WTC11 (cell line): ENCODE measurements around the gene ASCL2. TPM values are rescaled to one million over a fixed set of nuclear protein-coding genes. Genes with fewer than 3 reads are reported as not detected.

ENCODE experiments used
- ATAC-seq: fragments of 200-7000 bp; cut with Tn5 transposase; 2 replicates; pipeline ENCODE4 v1.10.0; 2021; ENCODE audit warnings: mild to moderate bottlenecking, moderate library complexity
- CTCF ChIA-PET: fragments of 300-600 bp; sonication (Branson Sonifier 250); formaldehyde crosslinking; loops from one replicate; lab custom pipeline; 2021; ENCODE audit warnings: antibody characterized with exemption; lab: Charles Lee
- POLR2A ChIA-PET: fragments of 350-600 bp; sonication (Branson Sonifier 250); formaldehyde crosslinking; loops from one replicate; lab custom pipeline; 2021; ENCODE audit warnings: antibody characterized with exemption; lab: Charles Lee
- DNase-seq: peaks from one replicate; pipeline ENCODE4 v3.0.0; 2021; ENCODE audit warnings: low spot score
- H3K27ac Mint-ChIP-seq: 2 replicates; pipeline ENCODE4 v1.8.0; 2021; ENCODE audit warnings: mixed read lengths
- H3K27me3 Mint-ChIP-seq: 2 replicates; pipeline ENCODE4 v1.8.0; 2021; ENCODE audit warnings: low read depth, mild to moderate bottlenecking, moderate library complexity, mixed read lengths
- H3K36me3 Mint-ChIP-seq: 2 replicates; pipeline ENCODE4 v1.8.0; 2021; ENCODE audit warnings: mixed read lengths
- H3K4me1 Mint-ChIP-seq: 2 replicates; pipeline ENCODE4 v1.8.0; 2022; ENCODE audit warnings: mixed read lengths
- H3K4me3 Mint-ChIP-seq: 2 replicates; pipeline ENCODE4 v1.8.0; 2021; ENCODE audit warnings: mild to moderate bottlenecking, moderate library complexity, mixed read lengths
- H3K9me3 Mint-ChIP-seq: 2 replicates; pipeline ENCODE4 v1.8.0; 2021; ENCODE audit warnings: mixed read lengths
- ATF1 ChIP-seq: sonication (generic); formaldehyde crosslinking; IDR thresholded peaks from 2 replicates; pipeline ENCODE4 v1.8.1; 2023; ENCODE audit warnings: mild to moderate bottlenecking, moderate library complexity, missing genetic modification reagents
- FOXK1 ChIP-seq: sonication (generic); formaldehyde crosslinking; IDR thresholded peaks from 2 replicates; pipeline ENCODE4 v1.8.0; 2022; ENCODE audit warnings: mild to moderate bottlenecking, moderate library complexity, missing genetic modification reagents
- NFE2L1 ChIP-seq: sonication (generic); formaldehyde crosslinking; IDR thresholded peaks from 2 replicates; pipeline ENCODE4 v1.8.1; 2023; ENCODE audit warnings: missing genetic modification reagents
- RORB ChIP-seq: fragments of 250-450 bp; sonication (Bioruptor Pico); IDR thresholded peaks from 2 replicates; pipeline ENCODE4 v1.9.0; 2021; ENCODE audit warnings: mild to moderate bottlenecking
- SMAD3 ChIP-seq: sonication (generic); formaldehyde crosslinking; IDR thresholded peaks from 2 replicates; pipeline ENCODE4 v1.8.0; 2022; ENCODE audit warnings: missing genetic modification reagents, mild to moderate bottlenecking, borderline replicate concordance
- ZBTB21 ChIP-seq: sonication (generic); formaldehyde crosslinking; IDR thresholded peaks from 2 replicates; pipeline ENCODE4 v1.8.1; 2023; ENCODE audit warnings: mild to moderate bottlenecking, missing genetic modification reagents, borderline replicate concordance
- ZNF232 ChIP-seq: sonication (generic); formaldehyde crosslinking; IDR thresholded peaks from 2 replicates; pipeline ENCODE4 v1.8.0; 2022; ENCODE audit warnings: mild to moderate bottlenecking, missing genetic modification reagents
- ZNF263 ChIP-seq: sonication (generic); formaldehyde crosslinking; IDR thresholded peaks from 2 replicates; pipeline ENCODE4 v1.8.1; 2022; ENCODE audit warnings: low read depth, mild to moderate bottlenecking, moderate library complexity, missing genetic modification reagents
- ZNF396 ChIP-seq: fragments of 250-450 bp; sonication (Bioruptor Pico); IDR thresholded peaks from 2 replicates; pipeline ENCODE4 v1.8.0; 2021; ENCODE audit warnings: mild to moderate bottlenecking, moderate library complexity, borderline replicate concordance
- total RNA-seq: library from RNA; stranded (reverse); gene quantifications from 3 replicates; pipeline ENCODE4 v1.2.3, GENCODE V29; 2021
- TF ChIP-seq, protein P1 (sequence below): sonication (generic); formaldehyde crosslinking; IDR thresholded peaks from 2 replicates; pipeline ENCODE4 v1.8.1; 2023; ENCODE audit warnings: mild to moderate bottlenecking, missing genetic modification reagents
- TF ChIP-seq, protein P2 (sequence below): sonication (generic); formaldehyde crosslinking; IDR thresholded peaks from 2 replicates; pipeline ENCODE4 v1.8.0; 2023; ENCODE audit warnings: missing genetic modification reagents, mild to moderate bottlenecking, borderline replicate concordance
- TF ChIP-seq, protein P3 (sequence below): sonication (generic); formaldehyde crosslinking; conservative IDR thresholded peaks from 2 replicates; pipeline ENCODE4 v1.8.1; 2023; ENCODE audit warnings: mild to moderate bottlenecking, low read depth, missing genetic modification reagents, moderate library complexity
- TF ChIP-seq, protein P4 (sequence below): sonication (generic); formaldehyde crosslinking; IDR thresholded peaks from 2 replicates; pipeline ENCODE4 v1.8.1; 2023; ENCODE audit warnings: mild to moderate bottlenecking, moderate library complexity, missing genetic modification reagents

ASCL2 gene
- total RNA-seq, 1 experiment from 2014 or later = 0.24 TPM

DNA sequence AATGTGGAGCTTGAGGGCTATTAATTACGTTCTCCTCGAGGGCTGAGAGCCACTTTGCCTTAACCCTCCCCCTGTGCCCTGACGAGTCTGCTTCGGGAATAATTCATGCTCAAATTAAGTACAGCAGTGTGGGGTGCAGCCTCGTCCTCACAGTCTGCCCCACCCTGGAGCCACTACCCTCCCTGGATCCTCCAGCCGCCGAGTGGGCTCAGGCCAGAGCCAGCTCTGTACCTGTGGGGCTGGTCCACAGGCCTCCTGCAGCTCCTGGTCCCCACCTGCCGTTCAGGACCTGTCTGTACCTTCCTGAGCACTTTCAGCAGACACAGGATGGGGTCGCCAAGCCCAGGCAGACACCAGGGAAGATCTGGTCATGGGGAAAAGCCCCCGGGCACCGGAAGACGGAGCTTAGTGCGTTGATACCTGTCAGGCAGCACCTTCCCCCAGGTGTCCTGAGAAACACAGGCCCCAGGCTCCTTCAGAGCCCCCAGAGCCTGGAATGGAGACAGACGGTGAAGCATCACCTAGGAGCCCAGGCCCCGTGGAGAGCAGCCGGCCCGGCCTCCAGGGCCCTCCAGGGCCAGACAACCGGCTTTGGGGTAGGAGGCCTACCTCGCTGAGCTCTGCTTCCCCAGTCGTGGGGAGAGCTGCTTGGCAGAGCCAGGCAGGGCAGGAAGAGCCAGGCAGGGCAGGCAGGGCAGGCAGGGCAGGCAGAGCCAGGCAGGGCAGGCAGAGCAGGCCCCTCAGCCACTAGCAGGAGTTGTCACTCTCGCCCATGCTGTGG is 41.2 kb upstream of the ASCL2 start:
- Mint-ChIP-seq H3K27ac (no peak overlapping the region), H3K36me3 (no peaks in the 10 kb centered on the region), H3K27me3 (no peaks in the 10 kb centered on the region), H3K4me1 (no peaks in the 10 kb centered on the region), H3K4me3 (no peak overlapping the region), H3K9me3 (no peaks in the 10 kb centered on the region)
- POLR2A ChIA-PET = no interaction called here
- ATAC-seq (no peak), DNase-seq (no peak)
- CTCF ChIA-PET = interaction anchor here (1.0 to 3.8 kb wide), 2 partner anchors 109 to 114 kb away, joined by 3 to 29 read pairs; no protein-coding TSS in a partner anchor
- TF ChIP-seq RORB (CRISPR knock-in tag) = no peak
- TF ChIP-seq, protein P1, sequence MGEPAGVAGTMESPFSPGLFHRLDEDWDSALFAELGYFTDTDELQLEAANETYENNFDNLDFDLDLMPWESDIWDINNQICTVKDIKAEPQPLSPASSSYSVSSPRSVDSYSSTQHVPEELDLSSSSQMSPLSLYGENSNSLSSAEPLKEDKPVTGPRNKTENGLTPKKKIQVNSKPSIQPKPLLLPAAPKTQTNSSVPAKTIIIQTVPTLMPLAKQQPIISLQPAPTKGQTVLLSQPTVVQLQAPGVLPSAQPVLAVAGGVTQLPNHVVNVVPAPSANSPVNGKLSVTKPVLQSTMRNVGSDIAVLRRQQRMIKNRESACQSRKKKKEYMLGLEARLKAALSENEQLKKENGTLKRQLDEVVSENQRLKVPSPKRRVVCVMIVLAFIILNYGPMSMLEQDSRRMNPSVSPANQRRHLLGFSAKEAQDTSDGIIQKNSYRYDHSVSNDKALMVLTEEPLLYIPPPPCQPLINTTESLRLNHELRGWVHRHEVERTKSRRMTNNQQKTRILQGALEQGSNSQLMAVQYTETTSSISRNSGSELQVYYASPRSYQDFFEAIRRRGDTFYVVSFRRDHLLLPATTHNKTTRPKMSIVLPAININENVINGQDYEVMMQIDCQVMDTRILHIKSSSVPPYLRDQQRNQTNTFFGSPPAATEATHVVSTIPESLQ (CRISPR knock-in tag) = no peak
- TF ChIP-seq NFE2L1 (CRISPR knock-in tag) = no peak
- no peak for TF ChIP-seq ZBTB21
- no peak for TF ChIP-seq ZNF263 (CRISPR knock-in tag)
- TF ChIP-seq, protein P2, sequence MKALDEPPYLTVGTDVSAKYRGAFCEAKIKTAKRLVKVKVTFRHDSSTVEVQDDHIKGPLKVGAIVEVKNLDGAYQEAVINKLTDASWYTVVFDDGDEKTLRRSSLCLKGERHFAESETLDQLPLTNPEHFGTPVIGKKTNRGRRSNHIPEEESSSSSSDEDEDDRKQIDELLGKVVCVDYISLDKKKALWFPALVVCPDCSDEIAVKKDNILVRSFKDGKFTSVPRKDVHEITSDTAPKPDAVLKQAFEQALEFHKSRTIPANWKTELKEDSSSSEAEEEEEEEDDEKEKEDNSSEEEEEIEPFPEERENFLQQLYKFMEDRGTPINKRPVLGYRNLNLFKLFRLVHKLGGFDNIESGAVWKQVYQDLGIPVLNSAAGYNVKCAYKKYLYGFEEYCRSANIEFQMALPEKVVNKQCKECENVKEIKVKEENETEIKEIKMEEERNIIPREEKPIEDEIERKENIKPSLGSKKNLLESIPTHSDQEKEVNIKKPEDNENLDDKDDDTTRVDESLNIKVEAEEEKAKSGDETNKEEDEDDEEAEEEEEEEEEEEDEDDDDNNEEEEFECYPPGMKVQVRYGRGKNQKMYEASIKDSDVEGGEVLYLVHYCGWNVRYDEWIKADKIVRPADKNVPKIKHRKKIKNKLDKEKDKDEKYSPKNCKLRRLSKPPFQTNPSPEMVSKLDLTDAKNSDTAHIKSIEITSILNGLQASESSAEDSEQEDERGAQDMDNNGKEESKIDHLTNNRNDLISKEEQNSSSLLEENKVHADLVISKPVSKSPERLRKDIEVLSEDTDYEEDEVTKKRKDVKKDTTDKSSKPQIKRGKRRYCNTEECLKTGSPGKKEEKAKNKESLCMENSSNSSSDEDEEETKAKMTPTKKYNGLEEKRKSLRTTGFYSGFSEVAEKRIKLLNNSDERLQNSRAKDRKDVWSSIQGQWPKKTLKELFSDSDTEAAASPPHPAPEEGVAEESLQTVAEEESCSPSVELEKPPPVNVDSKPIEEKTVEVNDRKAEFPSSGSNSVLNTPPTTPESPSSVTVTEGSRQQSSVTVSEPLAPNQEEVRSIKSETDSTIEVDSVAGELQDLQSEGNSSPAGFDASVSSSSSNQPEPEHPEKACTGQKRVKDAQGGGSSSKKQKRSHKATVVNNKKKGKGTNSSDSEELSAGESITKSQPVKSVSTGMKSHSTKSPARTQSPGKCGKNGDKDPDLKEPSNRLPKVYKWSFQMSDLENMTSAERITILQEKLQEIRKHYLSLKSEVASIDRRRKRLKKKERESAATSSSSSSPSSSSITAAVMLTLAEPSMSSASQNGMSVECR (CRISPR knock-in tag) = no peak
- TF ChIP-seq SMAD3 (CRISPR knock-in tag) = no peak
- TF ChIP-seq, protein P3, sequence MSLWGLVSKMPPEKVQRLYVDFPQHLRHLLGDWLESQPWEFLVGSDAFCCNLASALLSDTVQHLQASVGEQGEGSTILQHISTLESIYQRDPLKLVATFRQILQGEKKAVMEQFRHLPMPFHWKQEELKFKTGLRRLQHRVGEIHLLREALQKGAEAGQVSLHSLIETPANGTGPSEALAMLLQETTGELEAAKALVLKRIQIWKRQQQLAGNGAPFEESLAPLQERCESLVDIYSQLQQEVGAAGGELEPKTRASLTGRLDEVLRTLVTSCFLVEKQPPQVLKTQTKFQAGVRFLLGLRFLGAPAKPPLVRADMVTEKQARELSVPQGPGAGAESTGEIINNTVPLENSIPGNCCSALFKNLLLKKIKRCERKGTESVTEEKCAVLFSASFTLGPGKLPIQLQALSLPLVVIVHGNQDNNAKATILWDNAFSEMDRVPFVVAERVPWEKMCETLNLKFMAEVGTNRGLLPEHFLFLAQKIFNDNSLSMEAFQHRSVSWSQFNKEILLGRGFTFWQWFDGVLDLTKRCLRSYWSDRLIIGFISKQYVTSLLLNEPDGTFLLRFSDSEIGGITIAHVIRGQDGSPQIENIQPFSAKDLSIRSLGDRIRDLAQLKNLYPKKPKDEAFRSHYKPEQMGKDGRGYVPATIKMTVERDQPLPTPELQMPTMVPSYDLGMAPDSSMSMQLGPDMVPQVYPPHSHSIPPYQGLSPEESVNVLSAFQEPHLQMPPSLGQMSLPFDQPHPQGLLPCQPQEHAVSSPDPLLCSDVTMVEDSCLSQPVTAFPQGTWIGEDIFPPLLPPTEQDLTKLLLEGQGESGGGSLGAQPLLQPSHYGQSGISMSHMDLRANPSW (CRISPR knock-in tag) = no peak
- TF ChIP-seq ATF1 (CRISPR knock-in tag) = no peak
- TF ChIP-seq ZNF232 (CRISPR knock-in tag) = no peak
- TF ChIP-seq FOXK1 = no peak
- TF ChIP-seq, protein P4, sequence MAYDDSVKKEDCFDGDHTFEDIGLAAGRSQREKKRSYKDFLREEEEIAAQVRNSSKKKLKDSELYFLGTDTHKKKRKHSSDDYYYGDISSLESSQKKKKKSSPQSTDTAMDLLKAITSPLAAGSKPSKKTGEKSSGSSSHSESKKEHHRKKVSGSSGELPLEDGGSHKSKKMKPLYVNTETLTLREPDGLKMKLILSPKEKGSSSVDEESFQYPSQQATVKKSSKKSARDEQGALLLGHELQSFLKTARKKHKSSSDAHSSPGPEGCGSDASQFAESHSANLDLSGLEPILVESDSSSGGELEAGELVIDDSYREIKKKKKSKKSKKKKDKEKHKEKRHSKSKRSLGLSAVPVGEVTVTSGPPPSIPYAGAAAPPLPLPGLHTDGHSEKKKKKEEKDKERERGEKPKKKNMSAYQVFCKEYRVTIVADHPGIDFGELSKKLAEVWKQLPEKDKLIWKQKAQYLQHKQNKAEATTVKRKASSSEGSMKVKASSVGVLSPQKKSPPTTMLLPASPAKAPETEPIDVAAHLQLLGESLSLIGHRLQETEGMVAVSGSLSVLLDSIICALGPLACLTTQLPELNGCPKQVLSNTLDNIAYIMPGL (CRISPR knock-in tag) = no peak
- no peak for TF ChIP-seq ZNF396 (CRISPR knock-in tag)
